HFF-Myc (cell line): ENCODE results near the gene SLFN12.

Source experiments
- DNase-seq: peaks from one replicate; pipeline ENCODE4 v3.0.0-alpha.2; 2011; ENCODE audit warnings: low read depth; ENCODE audit errors: extremely low read depth
- H3K4me3 ChIP-seq: replicated peaks from 2 replicates; pipeline ENCODE4 v1.5.1; 2011; ENCODE audit warnings: low read depth, mild to moderate bottlenecking, control low read depth, low read length
- CTCF ChIP-seq: IDR thresholded peaks from 2 replicates; pipeline ENCODE4 v1.5.1; 2012; ENCODE audit warnings: mild to moderate bottlenecking, low read depth, low read length, control low read depth; ENCODE audit errors: missing control alignments

Gene SLFN12

GRCh38 chr17:35387496-35387895 is 44.8 kb downstream of the SLFN12 start:
- H3K4me3 ChIP-seq = no peak overlapping the region
- no peak for TF ChIP-seq CTCF
- no peak for DNase-seq

GRCh38 chr17:35377706-35378105 is 54.6 kb downstream of the SLFN12 start:
- no peak for DNase-seq
- H3K4me3 ChIP-seq = no peak overlapping the region
- TF ChIP-seq CTCF = no peak

DNA sequence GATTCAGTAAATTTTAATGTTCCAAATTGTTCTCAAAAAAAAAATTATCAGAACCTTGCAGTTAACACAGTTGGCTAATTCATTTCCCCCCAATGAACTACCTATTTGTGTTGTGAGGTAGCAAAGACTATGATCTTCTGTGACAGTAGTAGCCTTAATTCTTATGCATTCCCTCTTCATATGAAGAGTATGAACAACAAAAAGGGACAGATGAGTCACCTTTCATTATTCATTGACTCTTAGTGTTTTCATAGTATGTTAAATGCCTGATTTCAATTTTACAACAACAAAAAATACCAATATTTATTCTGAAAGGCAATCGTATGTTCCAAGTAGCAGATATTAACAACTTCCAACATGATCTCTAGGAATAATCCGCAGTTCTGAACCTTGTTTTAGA is 55.2 kb downstream of the SLFN12 start:
- no peak for DNase-seq
- H3K4me3 ChIP-seq = no peak overlapping the region
- TF ChIP-seq CTCF = no peak

DNA sequence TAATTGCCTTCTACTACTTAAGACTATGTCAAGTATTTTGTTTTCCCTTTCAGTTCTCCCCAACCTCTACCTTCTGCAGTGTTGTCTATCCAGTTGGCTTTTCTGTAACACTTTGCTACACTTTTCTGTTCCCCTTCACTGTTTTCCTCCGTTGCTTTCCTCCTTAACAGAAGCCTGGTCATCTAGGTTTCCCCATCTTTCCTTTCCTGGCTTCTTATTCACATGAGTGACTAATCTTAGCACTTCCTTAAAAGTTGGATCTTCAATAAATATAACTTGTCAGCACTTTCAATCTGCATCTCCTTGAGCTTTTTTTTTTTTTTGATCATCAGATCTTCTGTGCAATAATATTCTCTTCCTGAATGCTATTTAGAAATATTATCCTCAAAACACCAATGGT is 56.1 kb downstream of the SLFN12 start:
- DNase-seq = no peak
- no peak for TF ChIP-seq CTCF
- no peak overlapping the region for H3K4me3 ChIP-seq

GRCh38 chr17:35374766-35375344 is 57.4 kb downstream of the SLFN12 start:
- DNase-seq = no peak
- H3K4me3 ChIP-seq = peak overlapping the region; percentile 57
- TF ChIP-seq CTCF = no peak

GRCh38 chr17:35373984-35374765 is 58.1 kb downstream of the SLFN12 start:
- no peak for DNase-seq
- TF ChIP-seq CTCF = no peak
- H3K4me3 ChIP-seq = peak overlapping the region; percentile 57

GRCh38 chr17:35373534-35373983 is 58.7 kb downstream of the SLFN12 start, which contains the start of gene SLFN11:
Gene SLFN11 (minus strand): TSS chr17:35373621. CDS start chr17:35363807, 9,814 bp downstream.
- peak within 1 kb of the TSS; percentile 57 for H3K4me3 ChIP-seq
- no peak for TF ChIP-seq CTCF
- DNase-seq = peak; percentile 43
